KOPT-K1 (cell line): ENCODE data around the gene SLC8A2.

Experiments
- H3K27ac ChIP-seq: fragments of 200-600 bp; sonication (generic); 2 replicates; pipeline ENCODE4 v1.5.1; 2016; ENCODE audit warnings: antibody characterized with exemption, mild to moderate bottlenecking, low read depth, low read length; ENCODE audit not compliant: poor library complexity, severe bottlenecking
- H3K36me3 ChIP-seq: fragments of 200-600 bp; sonication (generic); 2 replicates; pipeline ENCODE4 v1.5.1; 2017; ENCODE audit warnings: antibody characterized with exemption, mild to moderate bottlenecking, low read length, moderate library complexity; ENCODE audit not compliant: insufficient read depth
- H3K9me3 ChIP-seq: fragments of 200-600 bp; sonication (generic); 2 replicates; pipeline ENCODE4 v1.5.1; 2017; ENCODE audit warnings: antibody characterized with exemption, low read length, mild to moderate bottlenecking; ENCODE audit not compliant: insufficient read depth, poor library complexity, severe bottlenecking

SLC8A2 gene

GRCh38 chr19:47485210-47485609 is 13.5 kb upstream of the SLC8A2 start:
- Histone ChIP-seq H3K36me3 (peaks cover 12% of the 10 kb centered on the region; the same call in 1 of the 2 replicates), H3K9me3 (no peaks in the 10 kb centered on the region), H3K27ac (peak overlapping the region; percentile 97)

GRCh38 chr19:47483800-47484690 is 12.4 kb upstream of the SLC8A2 start, which contains the start of gene KPTN:
Gene KPTN (minus strand): TSS chr19:47484219. CDS start chr19:47484160, 59 bp downstream.
- Histone ChIP-seq H3K27ac (peak within 1 kb of the TSS; percentile 97), H3K36me3 (no peaks in the 10 kb centered on the region; the same call in 1 of the 2 replicates), H3K9me3 (no peaks in the 10 kb centered on the region)

DNA sequence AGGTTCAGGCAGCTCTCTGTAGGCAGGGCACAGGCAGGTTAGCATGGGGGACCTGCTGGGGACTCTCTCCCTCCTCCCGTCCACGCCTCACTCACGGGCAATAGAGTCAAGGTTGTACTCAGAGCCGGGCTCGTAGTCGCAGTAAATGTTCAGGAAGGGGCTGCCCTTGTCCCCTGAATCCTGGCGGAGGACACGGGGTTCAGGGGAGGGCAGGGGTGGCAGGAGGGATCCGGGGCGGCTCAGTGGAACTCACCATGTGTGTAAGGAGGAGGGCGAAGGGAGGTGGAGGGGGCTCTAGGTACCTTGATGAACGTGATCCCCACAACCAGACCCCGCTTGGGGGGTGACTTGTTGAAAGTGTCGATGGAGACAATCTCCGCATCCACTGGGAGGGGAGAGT is 11.5 kb upstream of the SLC8A2 start:
- Histone ChIP-seq H3K36me3 (no peaks in the 10 kb centered on the region), H3K9me3 (no peaks in the 10 kb centered on the region), H3K27ac (peak overlapping the region; percentile 97)

DNA sequence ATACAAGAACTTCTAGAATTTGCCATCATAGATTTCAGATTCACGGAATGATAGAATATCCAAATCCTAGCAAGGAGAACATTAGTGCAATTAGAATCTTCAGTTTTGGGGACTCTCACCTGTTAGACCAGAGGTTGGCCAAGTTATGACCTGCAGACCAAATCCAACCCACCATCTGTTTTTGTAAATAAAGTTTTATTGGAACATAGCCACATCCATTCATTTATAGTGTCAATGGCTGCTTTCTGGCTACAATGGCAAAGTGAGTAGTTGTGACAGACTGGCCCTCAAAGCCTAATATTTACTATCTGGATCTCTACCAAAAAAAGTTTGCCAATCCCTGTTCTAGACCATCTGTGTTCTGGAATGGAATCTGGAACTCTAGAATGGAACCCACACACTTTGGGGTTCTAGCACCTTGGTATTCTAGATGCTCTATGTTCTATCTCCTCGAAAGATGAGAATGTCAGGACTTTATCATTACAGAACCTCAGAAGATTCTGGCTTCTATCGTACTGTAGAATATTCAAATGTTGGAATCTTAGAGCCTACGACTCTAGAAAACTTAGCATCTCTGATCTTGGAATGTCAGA is 9.9 kb upstream of the SLC8A2 start:
- Histone ChIP-seq H3K9me3 (no peaks in the 10 kb centered on the region), H3K27ac (no peak overlapping the region), H3K36me3 (no peaks in the 10 kb centered on the region)

- Histone ChIP-seq H3K27ac (no peak overlapping the region), H3K9me3 (no peaks in the 10 kb centered on the region), H3K36me3 (no peaks in the 10 kb centered on the region)
Measured at GRCh38 chr19:47480658-47481057, 9.0 kb upstream of the SLC8A2 start.

DNA sequence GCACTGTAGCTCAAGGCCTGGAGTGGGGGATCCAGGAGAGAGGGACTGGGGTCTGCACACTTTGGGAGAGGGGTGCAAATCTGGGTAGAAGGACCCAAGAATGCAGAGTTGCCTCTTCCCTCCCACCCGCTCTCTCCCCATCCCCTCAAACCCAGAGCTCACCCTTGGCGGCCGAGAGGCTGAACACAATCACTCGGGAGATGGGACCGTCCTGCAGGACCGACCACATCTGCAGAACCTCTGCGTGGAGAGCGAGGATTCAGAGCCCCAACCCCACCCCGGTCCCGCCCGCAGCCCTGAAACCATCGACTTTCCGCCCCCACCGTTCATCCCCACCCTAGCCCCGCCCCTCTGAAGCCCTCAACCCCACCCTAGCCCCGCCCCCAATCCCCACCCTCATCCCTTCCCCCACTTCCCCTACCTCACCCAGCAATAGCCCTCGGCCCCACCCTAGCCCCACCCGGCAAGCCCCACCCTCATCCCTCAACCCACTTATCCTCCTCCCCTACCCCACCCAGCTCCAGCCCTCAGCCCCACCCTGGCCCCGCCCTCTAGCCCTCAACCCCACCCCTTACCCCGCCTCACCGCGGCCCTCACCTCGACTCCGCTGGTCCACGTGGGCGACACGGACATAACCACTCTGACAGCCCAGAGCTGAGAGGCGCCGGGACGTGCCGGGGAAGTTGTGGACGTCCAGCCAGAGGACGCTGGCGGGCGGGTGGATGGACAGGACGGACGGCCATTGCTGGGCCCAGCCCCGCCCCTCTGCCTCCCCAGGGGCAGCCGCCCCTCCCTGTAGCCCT is 8.2 kb upstream of the SLC8A2 start:
- Histone ChIP-seq H3K27ac (no peak overlapping the region), H3K36me3 (no peaks in the 10 kb centered on the region), H3K9me3 (no peaks in the 10 kb centered on the region)

GRCh38 chr19:47476438-47476972 is 4.8 kb upstream of the SLC8A2 start:
- Histone ChIP-seq H3K27ac (no peak overlapping the region), H3K9me3 (no peaks in the 10 kb centered on the region), H3K36me3 (no peaks in the 10 kb centered on the region)

- Histone ChIP-seq H3K27ac (no peak overlapping the region), H3K9me3 (no peaks in the 10 kb centered on the region), H3K36me3 (no peaks in the 10 kb centered on the region)
Measured at GRCh38 chr19:47475465-47475864, 3.8 kb upstream of the SLC8A2 start.

- no peak overlapping the region for H3K27ac ChIP-seq
- no peaks in the 10 kb centered on the region for H3K9me3 ChIP-seq
- no peaks in the 10 kb centered on the region for H3K36me3 ChIP-seq
Measured at GRCh38 chr19:47473336-47473735, 1.6 kb upstream of the SLC8A2 start.

- H3K36me3 ChIP-seq, result no peaks in the 10 kb centered on the region
- no peak overlapping the region for H3K27ac ChIP-seq
- H3K9me3 ChIP-seq, result no peaks in the 10 kb centered on the region
Measured at GRCh38 chr19:47471381-47471732, 336 bp downstream of the SLC8A2 start.

DNA sequence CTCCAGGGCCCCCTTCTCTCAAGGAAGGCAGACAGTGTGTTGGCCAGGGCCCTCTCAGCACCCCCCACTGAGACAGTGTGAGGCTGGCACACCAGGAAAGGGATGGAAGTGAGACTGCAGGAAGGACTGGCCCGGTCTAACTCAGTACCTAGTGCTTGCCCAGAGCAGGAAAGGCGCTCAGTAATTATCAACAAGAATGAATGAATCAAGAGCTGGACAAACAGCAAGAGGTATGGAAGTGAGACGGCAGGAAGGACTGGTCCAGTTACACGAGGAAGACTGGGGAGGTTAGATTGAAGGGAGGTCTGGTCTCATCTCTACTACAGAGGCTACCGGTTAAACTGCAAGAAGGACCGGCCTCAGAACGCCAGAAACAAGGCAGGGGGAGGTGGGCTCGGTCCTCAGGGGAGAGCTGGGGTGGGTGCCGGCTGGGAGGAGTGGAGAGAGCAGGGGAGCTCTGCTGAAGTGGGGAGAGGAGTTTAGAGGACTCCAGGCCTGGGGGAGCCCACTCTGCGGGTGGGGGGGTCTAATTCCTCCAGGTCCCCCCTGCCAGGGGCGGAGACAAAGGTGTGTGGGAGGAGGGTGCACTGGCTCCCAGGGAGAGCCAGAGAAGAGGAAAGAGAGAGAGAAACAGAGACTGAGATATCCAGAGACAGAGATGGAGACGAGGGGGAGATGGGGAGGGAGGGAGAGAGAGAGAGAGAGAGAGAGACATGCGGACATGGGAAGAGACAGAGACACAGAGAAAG is 1.1 kb downstream of the SLC8A2 start:
- no peaks in the 10 kb centered on the region for H3K9me3 ChIP-seq
- no peak overlapping the region for H3K27ac ChIP-seq
- H3K36me3 ChIP-seq, result no peaks in the 10 kb centered on the region

- Histone ChIP-seq H3K27ac (no peak overlapping the region), H3K36me3 (no peaks in the 10 kb centered on the region), H3K9me3 (no peaks in the 10 kb centered on the region)
Measured at GRCh38 chr19:47469719-47470118, 2.0 kb downstream of the SLC8A2 start.

DNA sequence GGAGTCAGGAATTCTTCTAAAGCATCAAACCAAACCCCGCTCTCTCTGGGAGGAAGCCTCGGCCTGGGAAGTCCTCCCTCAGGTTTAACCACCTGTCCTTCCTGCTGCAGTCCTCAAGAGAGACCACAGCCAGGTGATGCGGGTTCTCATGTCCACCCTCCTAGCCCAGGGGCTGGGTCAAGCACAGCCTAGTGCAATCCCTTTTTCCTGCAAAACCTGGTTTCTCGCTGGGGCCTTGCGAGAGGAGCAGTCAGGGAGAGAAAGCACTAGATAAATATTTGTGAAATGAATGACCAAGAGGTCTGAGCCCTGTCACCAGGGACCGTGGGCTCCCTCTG is 2.4 kb downstream of the SLC8A2 start:
- Histone ChIP-seq H3K9me3 (no peaks in the 10 kb centered on the region), H3K27ac (no peak overlapping the region), H3K36me3 (no peaks in the 10 kb centered on the region)

DNA sequence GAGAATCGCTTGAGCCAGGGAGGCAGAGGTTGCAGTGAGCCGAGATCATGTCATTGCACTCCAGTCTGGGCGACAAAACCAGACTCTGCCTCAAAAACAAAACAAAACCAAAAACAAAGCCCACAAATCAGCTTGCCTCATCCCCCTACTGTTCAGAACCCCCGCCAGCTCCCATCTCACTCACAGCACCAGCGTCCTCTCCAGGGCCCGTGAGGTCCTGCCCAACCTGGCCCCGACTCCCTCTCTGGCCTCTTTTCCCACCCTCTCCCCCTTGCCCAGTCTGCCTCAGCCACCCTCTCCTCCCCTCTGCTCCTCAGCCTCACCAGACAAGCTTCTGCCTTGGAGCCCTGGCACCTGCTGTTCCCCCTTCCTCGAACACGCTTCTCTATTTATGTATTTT is 3.8 kb downstream of the SLC8A2 start:
- Histone ChIP-seq H3K9me3 (no peaks in the 10 kb centered on the region), H3K27ac (no peak overlapping the region), H3K36me3 (no peaks in the 10 kb centered on the region)
